22Rv1 (cell line): ENCODE measurements around the gene LRMDA.

Experiments used
- CTCF ChIP-seq: fragments of 450-650 bp; IDR thresholded peaks from 2 replicates; pipeline ENCODE4 v1.5.1; 2017; ENCODE audit warnings: mild to moderate bottlenecking
- ZFX ChIP-seq: fragments of 450-650 bp; IDR thresholded peaks from 2 replicates; pipeline ENCODE4 v1.6.1; 2017; ENCODE audit warnings: antibody characterized with exemption, borderline replicate concordance

GRCh38 chr10:75904499-75905283 lies 473.3 kb downstream of the LRMDA start:
- TF ChIP-seq CTCF (no peak), ZFX (no peak)
